NCI-H345 treated with DMSO at 0.1 percent for 48 hours (cell line): ENCODE data around the gene ZBED4.

ENCODE experiments used
- DNase-seq: peaks from one replicate; lab custom pipeline; 2025; ENCODE audit not compliant: unreplicated experiment; lab: John Stamatoyannopoulos, UW

The ZBED4 gene

DNA sequence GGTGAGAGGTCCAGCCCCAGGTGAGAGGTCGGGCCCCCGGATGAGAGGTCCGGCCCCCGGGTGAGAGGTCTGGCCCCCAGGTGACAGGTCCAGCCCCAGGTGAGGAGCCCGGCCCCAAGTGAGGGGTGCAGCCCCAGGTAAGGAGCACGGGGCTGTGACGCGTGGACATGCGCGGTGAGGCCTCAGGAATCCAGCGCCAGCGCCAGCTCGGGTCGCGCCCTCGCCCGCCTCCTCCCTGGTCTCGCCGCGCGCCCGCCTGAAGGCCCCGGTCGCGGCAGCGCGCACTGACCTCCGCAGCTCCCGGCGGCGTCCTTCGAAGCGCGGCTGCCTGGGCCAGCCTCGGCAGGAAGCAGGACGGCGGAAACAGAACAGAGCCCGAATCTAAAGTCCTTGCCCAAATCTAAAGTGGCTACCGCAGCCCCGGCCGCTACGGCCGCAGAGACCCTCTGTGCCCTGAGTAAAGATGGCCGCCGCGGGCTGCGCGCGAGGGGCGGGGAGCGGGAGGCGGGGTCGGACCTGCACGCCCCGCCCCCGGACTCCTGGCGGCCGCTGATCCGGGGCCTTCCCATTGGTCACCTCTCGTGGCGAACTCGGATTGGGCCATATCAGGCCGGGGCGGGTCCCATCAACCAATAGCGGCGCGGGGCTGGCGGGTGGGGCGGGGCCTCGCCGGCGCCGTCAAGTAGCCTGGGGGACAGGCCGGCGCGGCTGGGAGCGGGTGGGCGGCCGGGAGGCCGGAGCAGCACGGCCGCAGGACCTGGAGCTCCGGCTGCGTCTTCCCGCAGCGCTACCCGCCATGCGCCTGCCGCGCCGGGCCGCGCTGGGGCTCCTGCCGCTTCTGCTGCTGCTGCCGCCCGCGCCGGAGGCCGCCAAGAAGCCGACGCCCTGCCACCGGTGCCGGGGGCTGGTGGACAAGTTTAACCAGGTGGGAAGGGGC, 64.6 kb downstream of the ZBED4 start, which contains the start of the genes ALG12 and CRELD2:
ALG12 (minus strand) TSS at position 465 of the 937 bp plus-strand sequence. CDS start 4,673 bp downstream, outside the sequence.
CRELD2 (plus strand) TSS at position 661 of the 937 bp plus-strand sequence; CDS start at position 797, 136 bp downstream.
- DNase-seq = peak; percentile 78

- no peak for DNase-seq
Observed at GRCh38 chr22:49918911-49919881, 65.6 kb downstream of the ZBED4 start.

DNA sequence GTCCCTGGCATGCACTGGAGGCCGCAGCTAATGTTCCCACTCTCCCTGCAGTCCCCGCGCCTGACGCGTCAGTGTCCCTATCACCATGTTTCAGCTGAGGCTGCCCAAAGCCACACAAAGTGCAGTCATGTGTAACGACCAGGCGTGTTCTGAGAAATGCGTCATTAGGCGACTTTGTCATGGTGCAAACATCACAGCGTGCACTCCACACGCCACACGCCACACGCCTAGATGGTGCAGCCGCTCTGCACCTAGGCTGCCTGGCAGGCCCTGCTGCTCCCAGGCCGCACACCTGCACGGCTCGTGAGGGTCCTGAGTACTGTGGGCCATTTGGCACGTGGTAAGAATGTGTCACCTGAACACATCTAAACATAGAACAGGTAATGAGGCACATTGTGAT, 67.2 kb downstream of the ZBED4 start:
- no peak for DNase-seq

DNA sequence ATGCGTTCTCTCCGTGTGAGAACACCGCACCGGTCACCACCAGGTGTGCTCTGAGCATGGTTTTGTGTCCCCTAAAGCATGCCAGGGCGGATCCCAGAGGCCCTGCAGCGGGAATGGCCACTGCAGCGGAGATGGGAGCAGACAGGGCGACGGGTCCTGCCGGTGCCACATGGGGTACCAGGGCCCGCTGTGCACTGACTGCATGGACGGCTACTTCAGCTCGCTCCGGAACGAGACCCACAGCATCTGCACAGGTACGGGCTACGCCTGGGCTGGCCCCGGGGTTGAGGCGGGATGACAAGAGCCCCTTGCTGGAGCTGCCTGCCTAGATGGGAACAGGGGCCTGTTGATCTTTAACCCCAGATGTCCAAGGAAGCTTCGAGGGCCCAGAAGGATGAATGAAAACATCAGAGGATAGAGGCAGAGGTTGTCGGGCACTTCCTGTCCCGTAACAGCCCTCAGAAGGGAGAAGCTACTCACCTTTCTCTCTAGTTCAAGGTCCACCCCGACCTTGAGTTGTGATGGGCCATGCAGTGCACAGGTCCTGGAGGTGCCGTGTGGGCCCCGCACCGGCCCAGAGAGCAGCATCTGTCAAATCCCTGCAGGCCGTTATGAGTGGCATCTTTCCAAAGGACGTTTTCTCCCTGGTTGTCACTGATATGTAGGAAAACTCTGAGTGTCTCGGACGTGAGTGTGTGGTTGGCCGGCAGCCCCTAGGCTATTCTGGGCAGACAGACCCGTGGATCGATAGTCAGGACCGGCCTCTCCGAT, 68.0 kb downstream of the ZBED4 start:
- no peak for DNase-seq

DNA sequence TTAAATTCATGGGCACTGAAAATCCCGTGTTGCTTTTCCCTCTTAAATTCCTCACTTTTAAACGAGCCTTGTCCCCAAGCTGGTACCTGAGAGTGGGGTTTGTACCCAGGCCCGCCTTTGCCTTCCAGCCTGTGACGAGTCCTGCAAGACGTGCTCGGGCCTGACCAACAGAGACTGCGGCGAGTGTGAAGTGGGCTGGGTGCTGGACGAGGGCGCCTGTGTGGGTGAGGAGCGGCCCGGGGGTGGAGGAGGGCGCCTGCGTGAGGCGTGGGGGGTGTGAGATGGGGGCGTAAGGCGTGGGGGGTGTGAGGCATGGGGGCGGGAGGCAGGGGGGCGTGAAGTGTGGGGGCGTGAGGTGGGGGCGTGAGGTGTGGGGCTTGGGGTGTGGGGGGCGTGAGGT, 68.8 kb downstream of the ZBED4 start:
- DNase-seq = no peak

GRCh38 chr22:49922926-49923325, 69.3 kb downstream of the ZBED4 start:
- no peak for DNase-seq

- no peak for DNase-seq
Observed at GRCh38 chr22:49923445-49923844, 69.8 kb downstream of the ZBED4 start.

GRCh38 chr22:49924113-49924833, 70.6 kb downstream of the ZBED4 start:
- no peak for DNase-seq

GRCh38 chr22:49925525-49926128, 72.0 kb downstream of the ZBED4 start:
- no peak for DNase-seq

DNA sequence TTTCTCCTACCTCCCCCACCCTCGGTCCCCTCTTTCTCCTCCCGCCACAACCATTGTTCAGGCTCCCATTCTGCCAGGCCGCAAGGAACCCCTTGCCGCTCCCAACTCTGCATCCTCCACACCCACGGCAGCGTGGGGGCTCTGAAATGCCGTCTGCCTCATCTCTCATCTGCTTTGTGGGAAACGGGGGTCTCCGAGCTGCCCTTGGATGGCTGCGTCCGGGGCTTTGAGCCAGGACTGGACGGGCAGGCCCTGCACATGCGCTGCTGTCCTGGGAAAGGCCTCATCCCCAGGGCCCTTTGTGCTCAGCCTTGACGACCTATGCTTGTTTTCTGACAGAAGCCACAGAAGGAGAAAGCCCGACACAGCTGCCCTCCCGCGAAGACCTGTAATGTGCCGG, 73.3 kb downstream of the ZBED4 start:
- no peak for DNase-seq

DNA sequence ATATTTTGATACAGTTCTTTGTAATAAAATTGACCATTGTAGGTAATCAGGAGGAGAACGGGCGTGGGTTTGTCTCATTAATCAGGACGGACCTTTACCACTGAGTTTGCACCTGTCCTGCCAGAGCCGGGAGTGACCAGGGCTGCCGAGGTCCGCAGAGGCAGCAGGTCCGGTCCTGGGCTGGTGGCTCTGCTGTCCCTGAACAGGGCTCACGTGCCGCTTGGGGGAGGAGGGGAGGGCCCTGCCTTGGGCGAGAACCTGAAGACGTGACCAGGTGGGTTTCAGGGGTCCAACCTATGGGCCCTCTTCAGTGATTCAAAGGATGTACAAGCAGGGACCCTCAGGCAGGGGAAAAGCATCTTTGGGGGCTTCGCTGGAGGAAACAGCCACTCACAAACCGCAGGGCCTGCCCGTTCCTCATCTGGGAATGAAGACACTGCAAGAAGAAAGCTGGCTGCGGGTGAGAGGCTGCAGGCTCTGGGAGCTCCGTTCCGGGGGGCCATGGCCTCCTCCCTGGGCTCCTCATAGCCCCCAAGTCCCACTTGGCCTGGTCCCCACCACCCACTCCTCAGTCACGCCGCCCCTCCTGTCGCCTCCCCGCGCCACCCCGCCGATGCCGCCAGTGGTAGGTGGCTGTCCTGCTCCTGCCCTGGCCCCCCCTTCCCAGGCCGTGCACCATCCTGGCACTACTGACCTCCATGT, 74.0 kb downstream of the ZBED4 start:
- DNase-seq = no peak

- DNase-seq = no peak
Observed at GRCh38 chr22:49928185-49928495, 74.5 kb downstream of the ZBED4 start.

DNA sequence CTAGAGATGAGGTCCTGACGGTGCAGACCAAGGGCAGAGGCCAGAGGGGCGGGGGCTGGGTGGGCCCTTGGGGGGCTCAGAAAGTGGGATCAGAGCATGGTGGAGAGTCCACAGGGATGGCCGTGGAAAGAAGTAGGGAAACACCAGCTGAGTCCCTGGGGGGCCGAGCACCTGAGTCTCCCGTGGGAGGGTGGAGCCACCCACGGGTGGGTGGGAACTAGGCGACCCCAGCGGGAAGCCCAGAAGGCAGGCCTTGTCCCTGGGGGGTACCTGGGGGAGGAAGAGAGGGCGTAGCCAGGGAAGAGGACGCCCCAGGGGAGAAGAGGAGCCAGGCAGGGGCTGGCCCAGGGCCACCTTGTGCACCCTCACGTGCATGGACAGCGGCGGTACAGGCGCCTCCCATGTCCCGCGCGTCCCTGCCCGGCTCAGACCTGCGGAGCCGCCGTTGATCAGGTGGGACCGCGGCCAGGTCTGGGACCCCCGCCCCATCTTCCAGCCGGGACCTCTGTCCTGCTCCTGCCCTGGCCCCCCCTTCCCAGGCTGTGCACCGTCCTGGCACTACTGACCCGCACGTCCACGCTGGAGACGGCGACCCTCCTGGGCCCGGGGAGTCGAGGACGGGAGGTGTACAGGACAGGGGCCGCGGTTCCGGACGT, 75.0 kb downstream of the ZBED4 start:
- DNase-seq = no peak

GRCh38 chr22:49929211-49929979, 75.8 kb downstream of the ZBED4 start:
- DNase-seq = no peak

DNA sequence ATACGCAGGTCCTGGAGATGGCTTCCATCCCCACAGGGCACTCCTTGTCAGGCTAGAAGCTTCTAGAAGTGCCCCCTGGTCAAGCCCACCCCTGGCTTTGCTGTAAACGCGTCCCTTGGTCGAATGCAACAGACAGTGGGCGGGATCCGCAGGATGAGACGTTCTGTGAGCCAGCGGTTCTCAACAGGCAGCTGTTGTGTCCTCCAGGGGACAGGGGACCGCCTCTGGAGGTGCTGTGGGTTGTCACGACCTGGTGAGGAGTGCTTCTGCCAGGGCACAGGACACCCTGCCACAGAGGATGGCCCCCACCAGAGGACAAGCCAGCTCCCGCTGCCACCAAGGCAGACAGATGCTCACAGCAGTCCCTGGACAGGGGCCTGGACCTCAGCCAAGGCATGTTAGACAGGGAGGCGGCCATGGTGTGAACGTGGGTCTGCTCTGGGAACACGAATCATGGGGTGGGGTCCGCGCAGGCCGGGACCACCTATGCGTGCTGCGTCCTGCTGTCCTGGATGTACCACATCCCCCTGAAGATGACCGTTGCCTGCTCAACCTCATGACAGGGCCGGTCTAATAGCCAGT, 76.4 kb downstream of the ZBED4 start:
- DNase-seq = no peak

DNA sequence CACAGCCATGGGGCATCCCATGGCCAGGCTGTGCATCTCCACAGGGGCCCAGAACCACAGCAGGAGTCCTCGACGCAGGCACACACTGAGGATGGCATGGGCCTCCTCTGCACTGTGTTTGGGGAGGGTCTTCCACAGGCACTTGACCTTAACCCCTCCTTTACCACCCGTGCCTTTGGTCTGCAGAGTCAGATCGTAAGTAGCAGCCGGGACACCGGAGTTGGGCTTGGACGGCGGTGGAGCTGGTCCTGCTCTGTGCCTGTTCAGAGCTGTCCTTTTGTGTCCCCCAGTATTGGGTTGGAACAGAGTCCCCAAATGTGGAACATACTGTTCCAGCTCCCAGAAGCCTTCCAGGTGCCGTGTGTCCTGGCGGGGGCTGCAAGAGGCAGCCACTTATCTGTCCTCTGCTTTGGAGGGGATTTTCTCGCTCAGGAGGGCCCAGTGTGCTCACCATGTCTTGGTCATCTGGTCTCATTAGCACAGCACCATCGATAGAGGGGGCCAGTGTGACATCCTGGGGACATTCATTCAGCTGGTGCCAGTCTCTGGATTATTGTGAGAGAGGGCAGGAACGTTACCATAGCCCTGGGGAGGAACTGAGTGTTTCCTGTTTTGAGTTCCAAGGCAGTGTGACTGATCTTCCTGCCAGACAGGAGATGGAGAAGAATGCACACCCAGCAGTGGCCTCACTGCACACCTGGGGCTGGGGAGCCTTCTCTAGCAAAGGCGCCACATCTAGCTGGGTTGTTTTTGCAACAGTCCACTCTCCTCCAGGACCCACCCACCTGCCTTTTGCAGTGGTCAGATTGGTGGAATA, 77.2 kb downstream of the ZBED4 start:
- peak; percentile 28 for DNase-seq
